GM12878 (cell line): ENCODE data around the gene GPR146.

ENCODE experiments used
- BHLHE40 ChIP-seq, 2 experiments: fragments of 450-650 bp in 1 of 2; IDR thresholded peaks; 2 replicates each; pipeline ENCODE4 v1.6.1; 2011 to 2017; ENCODE audit warnings: low read depth in 2 of 2, borderline replicate concordance in 1 of 2, improper control_type of control experiment in 1 of 2, low read length in 1 of 2, mild to moderate bottlenecking in 1 of 2
- HDAC6 ChIP-seq: fragments of 200-600 bp; sonication (generic); IDR thresholded peaks from one replicate; pipeline ENCODE4 v1.8.0; 2017; ENCODE audit warnings: antibody characterized with exemption; ENCODE audit not compliant: unreplicated experiment
- TF ChIP-seq, protein P1 (sequence below): IDR thresholded peaks from 2 replicates; pipeline ENCODE4 v1.6.1; 2012; ENCODE audit warnings: mild to moderate bottlenecking, low read depth, low read length

DNA sequence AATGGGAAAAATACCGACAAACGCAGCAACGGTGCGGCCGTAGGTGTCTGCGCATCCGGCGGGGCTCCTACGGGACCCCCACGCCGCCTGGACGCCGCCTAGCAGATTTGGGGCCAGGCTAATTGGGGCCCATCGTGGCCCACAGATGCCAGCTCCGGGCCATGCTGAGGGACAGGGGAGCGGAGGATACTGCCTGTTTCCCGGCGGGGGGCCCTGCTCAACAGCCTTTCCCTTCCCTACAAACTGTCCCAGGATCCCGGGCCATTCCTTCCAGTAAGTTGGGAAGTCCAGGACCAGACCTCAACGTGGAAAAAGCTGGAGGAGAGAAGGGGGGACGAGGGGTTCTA is 21.9 kb downstream of the GPR146 start:
- TF ChIP-seq, protein P1, sequence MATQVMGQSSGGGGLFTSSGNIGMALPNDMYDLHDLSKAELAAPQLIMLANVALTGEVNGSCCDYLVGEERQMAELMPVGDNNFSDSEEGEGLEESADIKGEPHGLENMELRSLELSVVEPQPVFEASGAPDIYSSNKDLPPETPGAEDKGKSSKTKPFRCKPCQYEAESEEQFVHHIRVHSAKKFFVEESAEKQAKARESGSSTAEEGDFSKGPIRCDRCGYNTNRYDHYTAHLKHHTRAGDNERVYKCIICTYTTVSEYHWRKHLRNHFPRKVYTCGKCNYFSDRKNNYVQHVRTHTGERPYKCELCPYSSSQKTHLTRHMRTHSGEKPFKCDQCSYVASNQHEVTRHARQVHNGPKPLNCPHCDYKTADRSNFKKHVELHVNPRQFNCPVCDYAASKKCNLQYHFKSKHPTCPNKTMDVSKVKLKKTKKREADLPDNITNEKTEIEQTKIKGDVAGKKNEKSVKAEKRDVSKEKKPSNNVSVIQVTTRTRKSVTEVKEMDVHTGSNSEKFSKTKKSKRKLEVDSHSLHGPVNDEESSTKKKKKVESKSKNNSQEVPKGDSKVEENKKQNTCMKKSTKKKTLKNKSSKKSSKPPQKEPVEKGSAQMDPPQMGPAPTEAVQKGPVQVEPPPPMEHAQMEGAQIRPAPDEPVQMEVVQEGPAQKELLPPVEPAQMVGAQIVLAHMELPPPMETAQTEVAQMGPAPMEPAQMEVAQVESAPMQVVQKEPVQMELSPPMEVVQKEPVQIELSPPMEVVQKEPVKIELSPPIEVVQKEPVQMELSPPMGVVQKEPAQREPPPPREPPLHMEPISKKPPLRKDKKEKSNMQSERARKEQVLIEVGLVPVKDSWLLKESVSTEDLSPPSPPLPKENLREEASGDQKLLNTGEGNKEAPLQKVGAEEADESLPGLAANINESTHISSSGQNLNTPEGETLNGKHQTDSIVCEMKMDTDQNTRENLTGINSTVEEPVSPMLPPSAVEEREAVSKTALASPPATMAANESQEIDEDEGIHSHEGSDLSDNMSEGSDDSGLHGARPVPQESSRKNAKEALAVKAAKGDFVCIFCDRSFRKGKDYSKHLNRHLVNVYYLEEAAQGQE, result no peak
- TF ChIP-seq HDAC6 (no peak), BHLHE40 (IDR thresholded peaks at IDR 0.05; ENCODE audit: borderline replicate concordance in 1 of 2, low read depth in 2 of 2, low read length in 1 of 2) (no peak)
